ENCODE results near the gene ARHGAP28. TPM values are rescaled to one million over a fixed set of nuclear protein-coding genes. Genes with fewer than 3 reads are reported as not detected.

ARHGAP28 gene
- total RNA-seq, 1 donor from 2014 or later, result 9.7 TPM

DNA sequence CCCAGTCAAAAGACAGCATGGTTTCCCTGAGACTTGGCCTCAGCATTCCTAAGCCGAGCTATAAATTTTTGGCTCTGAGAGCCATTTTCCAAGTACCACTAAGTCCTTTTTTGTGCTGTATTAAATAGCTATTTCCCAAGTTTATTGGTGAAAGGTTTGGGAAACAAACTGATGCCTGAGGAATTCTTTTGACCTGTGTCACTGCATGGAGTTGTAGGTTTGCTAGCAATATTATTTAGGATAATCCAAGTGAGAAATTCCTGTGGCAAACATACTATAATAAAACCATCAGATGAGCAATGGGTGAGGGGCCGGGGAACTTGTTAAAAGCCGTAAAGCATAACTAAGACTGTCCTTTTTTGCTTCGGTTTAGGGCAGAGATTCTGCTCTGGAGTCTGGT is 28.4 kb downstream of the ARHGAP28 start:
- no peak for ATAC-seq
- intact Hi-C loops (cut with DNase I), result no loop called here
- DNase-seq (ENCODE audit: low spot score), result no peak

DNA sequence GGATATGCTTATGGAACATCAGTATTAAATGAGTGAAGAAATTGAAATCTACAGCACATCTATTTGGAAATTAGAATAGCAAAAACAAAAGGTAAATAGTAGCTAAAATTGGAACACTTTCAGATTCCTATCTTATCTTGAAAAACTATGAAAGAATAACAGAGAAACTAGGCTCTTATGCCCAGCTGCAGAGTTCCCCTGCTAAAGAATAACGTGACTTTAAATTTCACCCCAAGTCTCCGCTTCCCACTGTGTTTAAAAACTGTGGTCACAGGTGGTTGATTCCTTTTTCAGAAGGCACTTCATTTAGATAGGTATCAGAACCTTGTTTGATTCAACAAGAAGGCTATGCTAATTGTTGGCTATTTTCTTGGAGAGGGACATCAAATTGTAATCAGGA is 30.1 kb downstream of the ARHGAP28 start:
- DNase-seq (ENCODE audit: low spot score), result no peak
- no peak for ATAC-seq
- intact Hi-C loops (cut with DNase I), result no loop called here

DNA sequence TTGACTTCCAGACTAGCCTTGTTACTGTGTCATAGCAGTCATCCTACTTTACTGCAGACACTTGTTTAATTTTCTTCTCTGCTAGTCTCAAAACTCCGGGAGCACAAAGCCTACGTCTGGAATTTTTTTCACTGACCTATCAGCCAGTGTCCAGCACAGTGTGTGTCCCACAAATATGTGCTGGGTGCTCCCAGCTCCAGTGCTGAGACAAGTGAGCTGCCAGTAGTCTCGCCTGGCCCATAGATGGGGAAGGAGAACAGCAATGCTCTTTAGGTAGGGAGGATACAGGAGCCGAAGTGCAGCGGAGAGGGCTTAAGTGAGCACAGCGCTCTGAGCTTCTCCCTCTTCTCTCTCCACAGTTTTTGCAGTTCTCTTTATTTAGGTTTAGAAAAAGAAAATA is 34.0 kb downstream of the ARHGAP28 start:
- ATAC-seq, result no peak
- intact Hi-C loops (cut with DNase I), result no loop called here
- DNase-seq (ENCODE audit: low spot score), result no peak

DNA sequence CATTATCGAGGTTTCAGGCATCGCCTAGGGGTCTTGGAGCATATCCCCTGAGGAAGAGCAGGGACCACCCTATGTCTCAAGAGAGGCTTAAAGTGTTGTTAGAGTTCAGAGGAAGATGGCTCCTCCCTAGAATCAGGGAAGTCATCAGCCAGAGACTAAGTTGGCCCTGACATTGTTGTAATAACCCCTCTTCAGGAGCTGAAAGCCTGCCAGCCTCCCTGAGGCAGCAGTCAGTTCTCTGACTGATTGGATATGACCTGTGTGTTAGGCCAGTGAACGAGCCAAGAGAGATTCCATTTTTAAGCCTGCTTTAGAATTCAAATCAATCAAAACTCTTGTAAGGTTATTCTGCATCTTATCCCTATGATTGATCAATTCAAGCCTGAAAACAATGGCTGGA is 34.9 kb downstream of the ARHGAP28 start:
- ATAC-seq, result no peak
- intact Hi-C loops (cut with DNase I), result no loop called here
- DNase-seq (ENCODE audit: low spot score), result no peak

DNA sequence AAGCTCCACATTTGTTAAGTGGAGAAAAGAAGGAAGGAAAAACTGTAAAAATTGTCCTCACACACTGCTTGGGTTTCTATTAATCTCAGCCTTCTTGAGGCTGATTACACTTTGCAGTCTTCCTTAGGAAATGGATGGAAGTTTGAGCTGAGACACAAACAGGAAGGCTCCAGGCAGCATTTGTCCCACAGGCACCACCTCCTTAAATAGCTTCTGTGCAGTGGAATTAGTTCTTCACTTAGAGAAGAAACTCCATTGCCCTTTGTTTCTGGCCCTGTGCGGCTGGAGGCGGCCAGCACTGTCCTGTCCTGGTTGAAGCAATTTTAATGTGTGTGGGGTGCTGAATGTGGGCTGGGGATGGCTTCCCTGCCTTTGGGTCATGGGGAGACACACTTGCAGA is 44.3 kb downstream of the ARHGAP28 start:
- intact Hi-C loops (cut with DNase I), result no loop called here
- DNase-seq (ENCODE audit: low spot score) (no peak), ATAC-seq (no peak)

DNA sequence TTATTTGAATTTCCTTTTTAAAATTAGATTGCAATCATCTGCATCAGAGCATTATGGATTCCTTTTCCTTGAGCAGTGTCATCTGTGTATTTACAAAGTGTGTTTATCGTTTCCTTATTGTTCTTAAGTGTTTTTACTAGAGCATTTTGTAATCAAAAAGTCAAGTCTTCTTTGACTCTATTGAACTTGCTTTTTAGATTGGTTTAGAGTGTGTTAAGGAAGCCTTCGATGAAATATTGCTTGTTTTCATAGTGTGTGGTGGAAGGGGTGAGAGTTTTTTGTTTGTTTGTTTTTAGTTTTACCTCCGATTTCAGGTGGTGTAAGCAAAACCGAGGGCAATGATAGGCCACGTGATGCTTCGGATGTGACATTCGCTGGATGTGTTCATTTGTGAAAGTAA is 45.7 kb downstream of the ARHGAP28 start:
- no peak for DNase-seq (ENCODE audit: low spot score)
- no peak for ATAC-seq
- intact Hi-C loops (cut with DNase I), result no loop called here

DNA sequence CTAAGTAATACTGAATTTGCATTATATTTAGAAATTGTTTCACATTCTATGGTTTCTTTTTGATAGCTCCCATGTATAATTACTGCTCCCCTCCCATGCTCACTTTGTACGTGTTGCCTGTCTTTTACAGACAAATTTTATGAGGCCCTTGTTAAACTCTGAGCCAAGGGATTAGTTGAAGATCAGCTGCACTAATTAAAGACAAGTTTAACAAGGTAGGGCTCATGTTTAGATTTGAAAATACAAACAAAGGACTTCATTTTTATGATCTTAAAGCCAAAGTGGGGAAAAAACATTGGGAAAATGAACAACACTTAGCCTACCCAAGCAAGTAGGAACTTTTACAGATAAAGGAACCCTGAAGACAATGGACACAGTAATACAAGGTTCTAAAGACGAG is 46.2 kb downstream of the ARHGAP28 start:
- intact Hi-C loops (cut with DNase I), result no loop called here
- no peak for DNase-seq (ENCODE audit: low spot score)
- ATAC-seq, result no peak

DNA sequence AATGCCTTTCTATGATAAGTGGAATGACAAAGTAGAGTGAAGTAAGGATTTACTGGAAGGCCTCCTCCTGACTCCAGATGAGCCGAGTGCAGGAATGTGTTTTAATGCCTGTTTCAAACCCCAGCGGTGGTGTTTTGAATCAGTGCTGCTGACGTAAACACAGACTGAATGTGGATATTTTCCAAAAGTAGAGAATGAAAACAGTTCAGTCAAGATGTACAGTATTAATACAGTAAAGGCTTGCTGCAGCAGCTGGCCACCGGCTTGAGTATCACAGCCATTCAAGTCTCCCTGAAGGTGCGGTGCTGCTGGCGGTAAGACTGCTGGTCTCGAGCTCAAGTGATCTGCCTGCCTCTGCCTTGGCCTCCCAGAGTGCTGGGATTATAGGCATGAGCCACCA is 46.7 kb downstream of the ARHGAP28 start:
- ATAC-seq, result peak; percentile 81

DNA sequence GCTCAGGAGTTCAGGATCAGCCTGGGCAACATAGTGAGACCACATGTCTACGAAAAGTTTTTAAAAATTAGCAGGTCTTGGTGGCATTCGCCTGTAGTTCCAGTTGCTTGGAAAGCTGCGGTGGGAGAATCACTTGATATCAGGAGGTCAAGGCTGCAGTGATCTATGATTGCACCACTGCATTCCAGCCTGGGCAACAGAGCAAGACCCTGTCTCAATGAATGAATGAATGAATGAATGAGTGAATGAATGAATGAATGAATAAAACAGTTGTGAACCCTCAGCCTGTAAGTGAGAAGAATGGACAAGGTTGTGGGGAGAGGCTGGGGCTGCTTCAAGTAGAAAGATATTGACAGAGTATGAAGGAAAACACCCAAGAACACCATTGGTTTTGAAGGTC is 48.0 kb downstream of the ARHGAP28 start:
- intact Hi-C loops (cut with DNase I), result no loop called here
- DNase-seq (ENCODE audit: low spot score) (no peak), ATAC-seq (no peak)

More for the DNA sequence above, 46.7 kb downstream of the ARHGAP28 start:
- intact Hi-C loops (cut with DNase I), result no loop called here
- DNase-seq (ENCODE audit: low spot score), result no peak

DNA sequence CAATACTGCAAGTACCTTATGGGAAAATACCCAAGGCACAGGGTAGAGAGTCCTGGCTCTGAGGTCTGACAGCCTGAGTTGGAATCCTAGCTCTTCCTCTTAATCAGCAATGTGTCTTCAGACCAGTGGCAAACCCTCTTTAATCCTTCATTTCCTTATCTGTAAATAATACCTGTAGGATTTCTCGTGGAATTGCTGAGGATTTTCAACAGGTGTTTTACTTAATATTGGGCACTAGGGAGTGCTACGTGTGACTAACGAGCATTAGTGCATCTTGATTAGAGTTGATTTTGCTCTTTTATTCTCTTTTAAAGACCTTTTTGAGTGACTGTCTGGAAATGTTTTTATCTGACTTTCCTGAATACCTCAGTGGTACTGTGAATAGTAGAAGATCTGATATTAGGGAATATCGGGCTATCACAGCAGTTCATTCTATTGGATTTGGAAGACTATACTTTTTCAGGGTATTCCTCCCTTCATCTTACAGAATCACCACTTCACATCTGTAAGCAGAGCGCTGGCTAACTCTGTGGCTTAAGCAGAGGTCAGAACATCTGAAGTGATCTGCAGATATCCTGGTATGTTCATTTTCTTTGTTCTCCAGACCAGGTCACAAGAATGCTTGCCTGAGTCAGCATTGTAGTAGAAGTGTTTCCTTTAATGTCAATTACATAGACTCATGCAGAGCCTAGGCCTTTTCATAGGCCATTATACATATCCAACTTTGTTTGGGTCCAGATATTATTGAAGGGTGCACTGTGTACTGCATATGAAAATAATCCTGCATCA is 49.1 kb downstream of the ARHGAP28 start:
- ATAC-seq (no peak), DNase-seq (ENCODE audit: low spot score) (no peak)
- intact Hi-C loops (cut with DNase I), result no loop called here

DNA sequence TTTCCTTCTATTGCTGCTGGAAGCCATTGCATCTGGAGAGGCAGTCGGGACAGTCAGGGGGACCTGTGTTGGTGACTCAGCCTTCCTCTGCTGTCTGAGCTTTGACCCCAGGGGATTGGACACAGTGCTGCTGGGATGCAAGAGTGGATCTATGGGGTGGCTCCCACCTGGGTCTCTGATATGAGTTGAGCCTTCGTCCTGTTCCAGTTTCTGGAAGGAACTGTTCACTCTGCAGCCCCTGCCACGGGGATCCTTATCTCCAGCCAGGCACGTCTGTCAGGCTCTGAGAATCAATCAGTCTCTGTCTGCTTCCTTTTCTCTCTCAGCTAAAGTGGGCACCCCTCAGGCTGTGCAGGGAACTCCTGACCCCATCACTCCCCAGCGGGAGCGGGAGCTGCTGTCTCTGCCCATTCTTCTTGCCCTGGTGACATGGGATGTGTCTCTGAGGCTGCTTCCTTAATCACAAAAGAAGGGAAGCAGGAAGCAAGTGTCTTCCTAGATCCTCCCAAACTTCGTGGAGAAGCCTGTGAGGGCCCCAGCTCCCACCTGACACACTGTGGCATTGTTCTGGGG is 51.7 kb downstream of the ARHGAP28 start:
- ATAC-seq, result peak; percentile 37
- intact Hi-C loops (cut with DNase I), result no loop called here
- DNase-seq (ENCODE audit: low spot score), result no peak

DNA sequence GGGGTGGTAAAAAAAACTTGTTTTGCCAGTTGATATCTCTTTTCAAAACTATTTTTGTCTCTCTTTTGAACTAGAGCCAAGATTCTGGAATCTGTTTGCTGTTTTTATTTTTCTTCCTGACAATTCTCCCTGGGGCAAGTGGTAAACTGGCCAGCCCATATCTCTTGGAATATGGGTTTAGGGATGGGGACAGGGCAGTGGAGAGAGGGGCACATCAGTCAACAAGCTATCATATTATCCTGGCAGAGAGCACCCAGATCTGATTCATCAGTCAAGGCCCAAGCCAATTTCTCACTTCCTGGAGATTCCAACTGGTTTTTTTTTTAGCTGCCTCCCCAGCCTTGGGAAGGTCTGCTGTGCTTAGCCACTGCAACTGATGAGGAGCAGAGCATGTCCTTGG is 52.3 kb downstream of the ARHGAP28 start:
- ATAC-seq (peak; percentile 71), DNase-seq (ENCODE audit: low spot score) (no peak)
- intact Hi-C loops (cut with DNase I), result no loop called here

DNA sequence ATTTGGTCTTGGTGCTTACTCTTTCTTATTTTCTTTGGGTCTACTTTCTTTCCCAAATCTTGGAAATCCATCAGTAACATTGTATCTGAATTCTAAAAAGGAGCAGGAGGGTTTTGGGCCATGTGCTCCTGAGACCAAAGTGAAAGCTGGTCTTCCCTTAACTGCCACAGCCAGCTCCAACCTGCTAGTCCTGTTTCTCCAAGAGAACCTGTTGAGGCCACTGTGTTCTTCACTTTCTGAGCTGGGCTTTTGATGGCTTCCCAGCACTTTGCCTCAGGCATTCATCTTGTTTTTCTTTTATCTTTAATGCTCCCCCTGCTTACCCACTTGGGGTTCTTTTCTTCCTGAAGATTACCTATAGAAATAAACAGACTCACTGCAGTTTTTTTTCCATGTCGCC is 53.3 kb downstream of the ARHGAP28 start:
- ATAC-seq (no peak), DNase-seq (ENCODE audit: low spot score) (no peak)
- intact Hi-C loops (cut with DNase I), result no loop called here

DNA sequence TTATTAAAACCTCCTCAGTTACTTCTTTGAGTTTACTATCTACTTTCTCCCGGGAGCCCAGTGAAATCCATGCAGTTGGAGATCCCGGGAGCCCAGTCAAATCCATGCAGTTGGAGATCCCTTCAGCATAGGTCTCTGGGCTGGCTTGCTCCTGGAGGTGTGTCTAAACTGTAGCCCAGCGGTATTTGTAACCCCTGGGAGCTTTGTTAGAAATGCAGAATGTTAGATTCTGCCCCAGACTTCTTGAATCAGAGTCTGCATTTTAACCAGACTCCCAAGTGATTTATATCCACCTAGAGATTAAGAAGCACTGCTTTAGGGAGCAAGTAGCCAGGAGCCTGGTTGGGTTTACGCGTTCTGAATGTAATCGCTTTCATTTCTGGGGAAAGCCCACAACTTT is 54.5 kb downstream of the ARHGAP28 start:
- no peak for DNase-seq (ENCODE audit: low spot score)
- intact Hi-C loops (cut with DNase I), result no loop called here
- no peak for ATAC-seq

DNA sequence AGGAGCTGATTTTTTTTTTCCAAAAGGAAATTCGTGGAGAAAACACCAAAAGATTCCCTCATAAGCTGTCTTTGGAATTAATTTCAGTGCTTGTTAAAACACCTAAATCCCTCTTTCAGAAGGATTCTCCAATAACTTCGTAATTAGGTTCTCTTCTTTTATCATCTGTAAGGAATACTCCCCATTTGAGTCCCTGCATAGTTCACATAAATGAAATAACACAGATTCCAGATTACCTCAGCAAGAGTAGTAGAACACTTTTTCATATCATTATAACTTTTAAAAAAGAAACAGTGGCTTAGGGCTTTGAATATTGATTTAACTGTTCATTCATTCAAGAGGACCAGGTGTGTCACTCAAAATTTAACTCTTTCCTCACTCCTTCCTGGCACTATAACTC is 55.5 kb downstream of the ARHGAP28 start:
- no peak for DNase-seq (ENCODE audit: low spot score)
- no peak for ATAC-seq
- intact Hi-C loops (cut with DNase I), result no loop called here

DNA sequence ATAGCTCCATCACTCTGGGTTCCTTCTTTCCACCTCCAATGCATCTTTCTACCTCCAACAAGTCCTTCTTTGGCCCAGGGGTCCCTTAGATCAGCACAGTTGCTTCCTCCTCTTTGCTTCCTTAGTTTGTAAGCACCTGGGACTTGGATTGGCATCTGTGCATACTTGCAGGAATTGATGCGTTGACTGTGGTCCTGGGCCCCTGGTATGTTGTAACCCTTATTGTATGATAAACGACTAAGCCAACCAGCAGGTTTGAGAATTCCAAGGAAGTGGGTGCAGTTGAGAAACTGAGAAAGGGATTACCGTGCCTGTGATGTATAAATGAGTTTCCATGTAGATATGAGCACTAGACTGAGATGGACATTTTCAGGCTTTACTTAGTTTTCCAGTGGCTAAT is 55.9 kb downstream of the ARHGAP28 start:
- ATAC-seq, result no peak
- DNase-seq (ENCODE audit: low spot score), result no peak
- intact Hi-C loops (cut with DNase I), result no loop called here

DNA sequence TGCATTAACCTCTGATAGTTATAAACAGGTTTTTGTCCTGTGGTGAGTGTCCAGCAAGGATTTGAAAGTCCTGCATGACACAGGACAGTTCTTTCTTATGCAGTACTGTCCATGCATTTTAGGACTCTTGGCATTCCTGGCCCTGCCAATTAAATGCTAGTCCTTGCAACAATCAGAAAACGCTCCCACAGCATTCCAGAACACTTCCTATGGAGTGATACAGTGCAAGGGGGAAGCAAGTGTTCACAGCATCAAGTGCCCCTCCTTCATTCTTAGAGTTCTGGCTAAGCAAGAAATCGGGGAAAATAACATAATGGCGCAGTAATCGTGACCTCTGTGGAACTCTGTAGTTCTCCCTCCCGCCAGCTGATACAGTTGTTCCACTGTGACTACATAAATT is 62.9 kb downstream of the ARHGAP28 start:
- ATAC-seq, result no peak
- intact Hi-C loops (cut with DNase I), result no loop called here
- no peak for DNase-seq (ENCODE audit: low spot score)

DNA sequence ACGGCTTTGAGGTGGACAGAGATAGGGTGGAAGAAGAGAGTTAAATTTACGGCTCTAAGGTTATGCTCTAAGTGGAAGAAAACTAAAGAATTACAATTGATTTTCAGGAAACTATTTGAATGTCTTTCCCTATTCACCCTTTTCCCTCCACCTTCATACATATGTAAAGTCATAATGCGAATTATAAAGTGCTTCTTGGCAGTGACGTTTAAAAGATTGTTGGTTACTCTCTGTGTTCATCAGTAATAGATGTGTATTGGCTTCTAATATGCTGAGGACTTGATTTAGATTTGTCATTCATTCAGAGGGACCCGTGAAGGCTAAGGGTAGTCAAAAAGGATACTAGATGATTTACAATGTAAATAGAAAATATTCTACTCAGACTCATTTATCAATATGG is 63.9 kb downstream of the ARHGAP28 start:
- no peak for ATAC-seq
- intact Hi-C loops (cut with DNase I), result no loop called here
- DNase-seq (ENCODE audit: low spot score), result no peak

DNA sequence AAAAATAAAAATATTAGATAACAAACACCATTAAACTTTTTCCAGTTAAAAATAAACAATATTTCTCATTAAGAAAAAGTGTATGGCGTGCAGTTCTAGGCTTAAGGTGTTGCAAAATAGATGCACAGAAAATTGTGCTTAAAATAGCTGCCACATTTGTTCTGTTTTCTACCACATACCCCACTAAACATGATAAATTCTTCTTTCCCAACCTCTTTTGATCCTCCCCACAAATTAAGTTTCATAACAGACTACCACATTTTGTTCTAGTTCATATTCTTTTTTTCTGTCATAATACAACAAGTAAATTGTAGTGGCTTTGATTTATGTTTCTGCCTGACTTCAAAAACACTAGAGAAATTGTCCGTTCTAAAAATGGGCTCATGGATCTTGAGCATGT is 64.5 kb downstream of the ARHGAP28 start:
- intact Hi-C loops (cut with DNase I), result no loop called here

DNA sequence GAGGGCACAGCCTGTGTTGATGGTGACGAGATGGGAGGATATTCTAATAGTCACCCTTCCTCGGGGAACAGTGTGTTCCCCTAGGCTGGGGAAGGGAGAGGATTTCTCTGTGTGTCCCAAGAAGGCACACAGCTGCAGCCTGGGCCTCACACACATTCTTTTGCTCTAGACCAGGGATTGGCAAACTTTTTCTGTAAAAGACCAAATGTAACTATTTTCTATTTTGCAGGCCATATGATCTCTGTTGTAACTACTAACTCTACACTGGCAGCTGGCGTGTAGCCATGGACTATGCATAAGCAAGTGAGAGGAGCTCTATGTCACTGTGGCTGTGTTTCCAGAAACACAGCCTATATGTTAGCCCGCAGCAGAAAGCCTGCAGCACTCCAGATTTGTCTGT is 65.8 kb downstream of the ARHGAP28 start:
- no peak for ATAC-seq
- intact Hi-C loops (cut with DNase I), result no loop called here
- DNase-seq (ENCODE audit: low spot score), result no peak

More for the DNA sequence above, 64.5 kb downstream of the ARHGAP28 start:
- no peak for ATAC-seq
- DNase-seq (ENCODE audit: low spot score), result no peak

DNA sequence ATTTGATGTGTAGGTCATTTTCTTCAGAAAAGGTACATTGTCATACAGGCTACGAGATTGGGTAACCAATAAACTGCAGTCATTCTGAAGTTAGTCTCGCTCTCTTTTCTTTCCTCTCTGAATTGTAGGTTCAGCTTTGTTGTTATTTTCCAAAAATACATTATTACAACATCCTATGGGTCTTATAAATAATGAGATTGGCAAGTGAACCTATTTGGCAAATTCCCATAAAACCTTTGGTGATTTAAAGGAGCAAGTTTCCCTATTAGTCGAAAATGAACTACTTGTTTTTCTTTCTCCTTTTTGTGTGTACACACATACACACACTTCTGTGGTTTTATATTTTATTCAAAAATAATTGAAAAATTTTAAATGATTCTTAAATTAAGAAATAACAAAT is 67.0 kb downstream of the ARHGAP28 start:
- DNase-seq (ENCODE audit: low spot score), result no peak
- intact Hi-C loops (cut with DNase I), result no loop called here
- no peak for ATAC-seq

All from sciatic nerve (tissue), 2 donors.